HepG2 (cell line): Measurements from ENCODE around the gene FLYWCH1. TPM values are rescaled to one million over a fixed set of nuclear protein-coding genes. Genes with fewer than 3 reads are reported as not detected.
A peak's percentile ranks its signal among the peaks of the same experiment; 100 is the strongest.

ENCODE experiments used
- BCL3 ChIP-seq: sonication (generic); formaldehyde crosslinking; IDR thresholded peaks from 2 replicates; pipeline ENCODE4 v1.5.1; 2020; ENCODE audit warnings: mild to moderate bottlenecking, missing genetic modification reagents, moderate library complexity
- CSRNP2 ChIP-seq: sonication (generic); formaldehyde crosslinking; conservative IDR thresholded peaks from 2 replicates; pipeline ENCODE4 v1.8.0; 2022; ENCODE audit warnings: low read depth, missing genetic modification reagents
- MXD3 ChIP-seq: IDR thresholded peaks from 2 replicates; pipeline ENCODE4 v1.6.1; 2016; ENCODE audit warnings: mild to moderate bottlenecking, missing biosample characterization, missing genetic modification reagents
- PAX8 ChIP-seq: sonication (generic); formaldehyde crosslinking; IDR thresholded peaks from 2 replicates; pipeline ENCODE4 v1.8.0; 2022; ENCODE audit warnings: mild to moderate bottlenecking, missing genetic modification reagents, borderline replicate concordance
- TIGD3 ChIP-seq: sonication (generic); formaldehyde crosslinking; IDR thresholded peaks from 2 replicates; pipeline ENCODE4 v1.5.1; 2020; ENCODE audit warnings: mild to moderate bottlenecking, missing genetic modification reagents, borderline replicate concordance
- ZIK1 ChIP-seq: sonication (generic); formaldehyde crosslinking; IDR thresholded peaks from 2 replicates; pipeline ENCODE4 v1.5.0; 2020; ENCODE audit warnings: mild to moderate bottlenecking, low read depth, missing genetic modification reagents, borderline replicate concordance
- ZNF136 ChIP-seq: sonication (generic); formaldehyde crosslinking; IDR thresholded peaks from 2 replicates; pipeline ENCODE4 v1.8.1; 2022; ENCODE audit warnings: low read depth, mild to moderate bottlenecking, moderate library complexity, missing genetic modification reagents
- ZNF225 ChIP-seq: sonication (generic); formaldehyde crosslinking; IDR thresholded peaks from 2 replicates; pipeline ENCODE4 v1.4.0; 2020; ENCODE audit warnings: mild to moderate bottlenecking, missing genetic modification reagents
- ZNF296 ChIP-seq: sonication (generic); formaldehyde crosslinking; conservative IDR thresholded peaks from 2 replicates; pipeline ENCODE4 v1.5.0; 2020; ENCODE audit warnings: mild to moderate bottlenecking, missing genetic modification reagents
- ZNF383 ChIP-seq: sonication (generic); formaldehyde crosslinking; IDR thresholded peaks from 2 replicates; pipeline ENCODE4 v1.4.0; 2020; ENCODE audit warnings: missing genetic modification reagents, mild to moderate bottlenecking, borderline replicate concordance
- ZNF430 ChIP-seq: sonication (generic); formaldehyde crosslinking; IDR thresholded peaks from 2 replicates; pipeline ENCODE4 v1.9.0; 2021; ENCODE audit warnings: mild to moderate bottlenecking, missing genetic modification reagents
- ZNF598 ChIP-seq: sonication (generic); formaldehyde crosslinking; IDR thresholded peaks from 2 replicates; pipeline ENCODE4 v1.5.1; 2020; ENCODE audit warnings: mild to moderate bottlenecking, missing genetic modification reagents, borderline replicate concordance
- ZNF784 ChIP-seq: sonication (generic); formaldehyde crosslinking; IDR thresholded peaks from 2 replicates; pipeline ENCODE4 v1.5.1; 2020; ENCODE audit warnings: missing genetic modification reagents, mild to moderate bottlenecking, borderline replicate concordance
- ZNF83 ChIP-seq: sonication (generic); formaldehyde crosslinking; IDR thresholded peaks from 2 replicates; pipeline ENCODE4 v1.4.0; 2020; ENCODE audit warnings: missing genetic modification reagents, mild to moderate bottlenecking, borderline replicate concordance
- polyA plus RNA-seq, 8 experiments: library from polyadenylated mRNA; depleted of rRNA in 3 of 8; stranded (reverse) in 7 of 8; unstranded in 1 of 8; fragments of >200 nt; fragmentation: Illumina TruSeq in 4 of 8; extraction: Trizol in 4 of 8; gene quantifications; 2 replicates each; pipeline versions ENCODE4 v1.2.1 to v1.2.3, GENCODE V29; 2011 to 2016; ENCODE audit warnings: low read depth in 4 of 8, missing spikeins in 1 of 8, mixed read lengths in 1 of 8; ENCODE audit not compliant: insufficient read depth in 1 of 8
- total RNA-seq, 5 experiments: library from RNA; depleted of rRNA; stranded (reverse); fragments of >200 nt; fragmentation: Illumina TruSeq; extraction: Trizol; gene quantifications; 2 replicates each; pipeline ENCODE4 v1.2.3, GENCODE V29; 2016; ENCODE audit warnings: low read depth in 1 of 5
- TF ChIP-seq, protein P1 (sequence below): sonication (generic); formaldehyde crosslinking; IDR thresholded peaks from 2 replicates; pipeline ENCODE4 v1.5.1; 2020; ENCODE audit warnings: missing genetic modification reagents, mild to moderate bottlenecking, borderline replicate concordance

FLYWCH1 gene
- total and polyA plus RNA-seq, 2 of the 13 experiments (the other 11 are each of a cell fraction or from before 2014, with no cell fraction given) = 7.3 to 12.4 TPM

DNA sequence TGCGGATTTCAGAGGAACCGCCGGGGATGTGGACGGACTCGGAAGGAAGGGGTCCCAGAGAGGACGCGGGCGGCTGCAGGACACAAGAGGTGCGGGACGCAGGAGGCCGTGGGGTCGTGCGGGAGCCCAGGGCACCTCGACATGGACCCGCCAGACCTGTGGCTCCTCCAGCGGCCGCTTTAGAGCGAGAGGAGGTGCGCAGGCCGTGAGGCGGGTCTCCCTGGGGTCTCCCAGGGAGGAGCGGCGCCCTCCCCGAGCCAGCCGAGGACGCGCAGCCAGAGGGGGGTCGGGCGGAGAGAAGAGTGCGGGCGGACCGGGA lies 6.8 kb upstream of the FLYWCH1 start (continued):
- peak; percentile 40; the same call in 1 of the 2 replicates for TF ChIP-seq ZNF784 (CRISPR knock-in tag)
- TF ChIP-seq ZIK1 (CRISPR knock-in tag) = no peak
- TF ChIP-seq TIGD3 = no peak
- TF ChIP-seq ZNF225 = no peak
- TF ChIP-seq ZNF598 = peak; percentile 88
- peak; percentile 80; the same call in 1 of the 2 replicates for TF ChIP-seq ZNF296
- TF ChIP-seq ZNF430 (CRISPR knock-in tag) = 0 out of 2 replicates have a peak, but pooled peaks have one; percentile 55
- 0 out of 2 replicates have a peak, but pooled peaks have one; percentile 6 for TF ChIP-seq MXD3
- no peak for TF ChIP-seq PAX8 (CRISPR knock-in tag)
- no peak for TF ChIP-seq ZNF83 (CRISPR knock-in tag)
- TF ChIP-seq, protein P1, sequence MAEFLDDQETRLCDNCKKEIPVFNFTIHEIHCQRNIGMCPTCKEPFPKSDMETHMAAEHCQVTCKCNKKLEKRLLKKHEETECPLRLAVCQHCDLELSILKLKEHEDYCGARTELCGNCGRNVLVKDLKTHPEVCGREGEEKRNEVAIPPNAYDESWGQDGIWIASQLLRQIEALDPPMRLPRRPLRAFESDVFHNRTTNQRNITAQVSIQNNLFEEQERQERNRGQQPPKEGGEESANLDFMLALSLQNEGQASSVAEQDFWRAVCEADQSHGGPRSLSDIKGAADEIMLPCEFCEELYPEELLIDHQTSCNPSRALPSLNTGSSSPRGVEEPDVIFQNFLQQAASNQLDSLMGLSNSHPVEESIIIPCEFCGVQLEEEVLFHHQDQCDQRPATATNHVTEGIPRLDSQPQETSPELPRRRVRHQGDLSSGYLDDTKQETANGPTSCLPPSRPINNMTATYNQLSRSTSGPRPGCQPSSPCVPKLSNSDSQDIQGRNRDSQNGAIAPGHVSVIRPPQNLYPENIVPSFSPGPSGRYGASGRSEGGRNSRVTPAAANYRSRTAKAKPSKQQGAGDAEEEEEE (CRISPR knock-in tag) = peak; percentile 9; the same call in 1 of the 2 replicates
- TF ChIP-seq ZNF383 = no peak; the same call in 1 of the 2 replicates
- peak; percentile 61; the same call in 1 of the 2 replicates for TF ChIP-seq BCL3
- TF ChIP-seq ZNF136 (CRISPR knock-in tag) = 0 out of 2 replicates have a peak, but pooled peaks have one; percentile 6
- 0 out of 2 replicates have a peak, but pooled peaks have one; percentile 45 for TF ChIP-seq CSRNP2 (CRISPR knock-in tag)
- TF ChIP-seq, all 625 proteins: peak for 45
